Ovary (tissue), 3 donors: Measurements from ENCODE around the gene RAC3.

Experiments
- EP300 ChIP-seq: sonication (generic); formaldehyde crosslinking; IDR thresholded peaks from one replicate; pipeline ENCODE4 v1.6.1; 2017; ENCODE audit warnings: antibody characterized with exemption
- POLR2A ChIP-seq: fragments of 450-650 bp; IDR thresholded peaks from one replicate; pipeline ENCODE4 v1.6.1; 2017; ENCODE audit warnings: antibody characterized with exemption, mild to moderate bottlenecking, moderate library complexity
- TF ChIP-seq, protein P1 (sequence below), 3 donors: fragments of 450-650 bp in 2 of 3; fragments of 200-600 bp in 1 of 3; IDR thresholded peaks; one replicate each; pipeline versions ENCODE4 v1.5.1 to v1.8.0; 2016 to 2022; ENCODE audit warnings: antibody characterized with exemption in 3 of 3, mild to moderate bottlenecking in 1 of 3
- donor health status: DM: no; HTN: no; CAD: no.

DNA sequence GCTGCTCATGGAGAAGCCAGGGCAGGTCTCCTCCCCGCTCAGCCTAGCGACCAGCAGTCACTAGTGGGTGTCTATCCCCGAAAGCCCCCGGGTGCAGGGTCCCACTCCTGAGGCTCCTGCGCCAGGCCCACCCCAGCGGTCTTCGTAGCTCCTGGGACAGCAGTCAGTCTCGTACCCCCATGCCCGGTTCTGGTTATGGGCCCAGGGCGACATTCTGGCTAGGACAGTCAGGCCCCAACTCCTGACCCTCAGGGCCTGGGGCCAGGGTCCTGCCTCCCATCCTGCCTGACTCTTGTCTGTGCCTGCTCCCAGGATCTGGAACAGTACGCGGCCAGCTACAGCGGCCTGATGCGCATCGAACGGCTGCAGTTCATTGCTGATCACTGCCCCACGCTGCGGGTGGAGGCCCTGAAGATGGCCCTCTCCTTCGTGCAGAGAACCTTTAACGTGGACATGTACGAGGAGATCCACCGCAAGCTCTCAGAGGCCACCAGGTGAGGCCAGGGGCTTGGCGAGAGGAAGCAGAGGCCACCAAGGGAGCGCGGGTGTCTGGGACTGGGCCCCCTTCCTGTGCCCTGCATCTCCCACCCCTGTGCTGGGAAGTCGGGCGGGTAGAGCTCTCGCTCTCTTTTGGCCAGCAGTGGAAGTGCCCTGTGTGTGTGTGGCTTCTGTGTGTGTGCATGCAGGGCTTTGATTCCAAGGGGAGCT, 22.2 kb downstream of the RAC3 start:
- TF ChIP-seq POLR2A = no peak
- TF ChIP-seq, protein P1, sequence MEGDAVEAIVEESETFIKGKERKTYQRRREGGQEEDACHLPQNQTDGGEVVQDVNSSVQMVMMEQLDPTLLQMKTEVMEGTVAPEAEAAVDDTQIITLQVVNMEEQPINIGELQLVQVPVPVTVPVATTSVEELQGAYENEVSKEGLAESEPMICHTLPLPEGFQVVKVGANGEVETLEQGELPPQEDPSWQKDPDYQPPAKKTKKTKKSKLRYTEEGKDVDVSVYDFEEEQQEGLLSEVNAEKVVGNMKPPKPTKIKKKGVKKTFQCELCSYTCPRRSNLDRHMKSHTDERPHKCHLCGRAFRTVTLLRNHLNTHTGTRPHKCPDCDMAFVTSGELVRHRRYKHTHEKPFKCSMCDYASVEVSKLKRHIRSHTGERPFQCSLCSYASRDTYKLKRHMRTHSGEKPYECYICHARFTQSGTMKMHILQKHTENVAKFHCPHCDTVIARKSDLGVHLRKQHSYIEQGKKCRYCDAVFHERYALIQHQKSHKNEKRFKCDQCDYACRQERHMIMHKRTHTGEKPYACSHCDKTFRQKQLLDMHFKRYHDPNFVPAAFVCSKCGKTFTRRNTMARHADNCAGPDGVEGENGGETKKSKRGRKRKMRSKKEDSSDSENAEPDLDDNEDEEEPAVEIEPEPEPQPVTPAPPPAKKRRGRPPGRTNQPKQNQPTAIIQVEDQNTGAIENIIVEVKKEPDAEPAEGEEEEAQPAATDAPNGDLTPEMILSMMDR (IDR thresholded peaks at IDR 0.05) = no peak
- no peak for TF ChIP-seq EP300
